Right lobe of liver (tissue), 4 donors: ENCODE data around the gene HPSE2.

Experiments used
- POLR2A ChIP-seq: fragments of 450-650 bp; IDR thresholded peaks from one replicate; pipeline ENCODE4 v1.6.1; 2017; ENCODE audit warnings: antibody characterized with exemption, mild to moderate bottlenecking
- TF ChIP-seq, protein P1 (sequence below), 4 donors: fragments of 200-600 bp in 3 of 4; fragments of 450-650 bp in 1 of 4; IDR thresholded peaks; one replicate each; pipeline versions ENCODE4 v1.5.1 to v1.8.0; 2016 to 2022; ENCODE audit warnings: antibody characterized with exemption in 4 of 4, mild to moderate bottlenecking in 2 of 4
- donor health status: DM: no; HTN: no; CAD: no.
- donor health status: DM: no; HTN: no; CAD: no.
- donor health status: DM: no; HTN: yes; CAD: no.

DNA sequence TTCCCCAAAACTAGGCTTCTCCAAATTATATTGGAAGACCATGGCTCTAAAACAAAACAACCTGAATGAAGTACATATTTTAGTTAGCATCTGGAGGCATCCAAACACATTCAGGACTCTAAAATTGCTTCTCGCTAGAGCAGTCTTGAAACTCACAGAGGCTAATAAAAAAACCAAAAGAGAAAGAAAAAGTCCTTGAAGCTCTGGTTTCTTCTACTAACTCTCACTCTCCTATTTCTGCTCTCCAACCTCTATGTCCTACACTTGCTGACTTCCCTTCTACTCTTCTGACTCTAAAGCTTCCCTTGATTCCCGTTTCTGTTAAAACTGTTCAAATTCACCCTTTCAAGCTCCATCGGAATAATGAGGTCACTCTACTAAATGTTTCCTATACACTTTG is 418.3 kb downstream of the HPSE2 start:
- TF ChIP-seq, protein P1, sequence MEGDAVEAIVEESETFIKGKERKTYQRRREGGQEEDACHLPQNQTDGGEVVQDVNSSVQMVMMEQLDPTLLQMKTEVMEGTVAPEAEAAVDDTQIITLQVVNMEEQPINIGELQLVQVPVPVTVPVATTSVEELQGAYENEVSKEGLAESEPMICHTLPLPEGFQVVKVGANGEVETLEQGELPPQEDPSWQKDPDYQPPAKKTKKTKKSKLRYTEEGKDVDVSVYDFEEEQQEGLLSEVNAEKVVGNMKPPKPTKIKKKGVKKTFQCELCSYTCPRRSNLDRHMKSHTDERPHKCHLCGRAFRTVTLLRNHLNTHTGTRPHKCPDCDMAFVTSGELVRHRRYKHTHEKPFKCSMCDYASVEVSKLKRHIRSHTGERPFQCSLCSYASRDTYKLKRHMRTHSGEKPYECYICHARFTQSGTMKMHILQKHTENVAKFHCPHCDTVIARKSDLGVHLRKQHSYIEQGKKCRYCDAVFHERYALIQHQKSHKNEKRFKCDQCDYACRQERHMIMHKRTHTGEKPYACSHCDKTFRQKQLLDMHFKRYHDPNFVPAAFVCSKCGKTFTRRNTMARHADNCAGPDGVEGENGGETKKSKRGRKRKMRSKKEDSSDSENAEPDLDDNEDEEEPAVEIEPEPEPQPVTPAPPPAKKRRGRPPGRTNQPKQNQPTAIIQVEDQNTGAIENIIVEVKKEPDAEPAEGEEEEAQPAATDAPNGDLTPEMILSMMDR (IDR thresholded peaks at IDR 0.05), result no peak
- no peak for TF ChIP-seq POLR2A
